A673 (cell line): Measurements from ENCODE around the gene CXCR5. TPM values are rescaled to one million over a fixed set of nuclear protein-coding genes. Genes with fewer than 3 reads are reported as not detected.

Experiments
- BruUV-seq: library from RNA; stranded (reverse); fragments of 400-500 nt; replicated peaks from 2 replicates; lab custom pipeline; 2021; lab: Mats Ljungman, UMichigan
- CTCF ChIA-PET: fragments of 300-600 bp; sonication (Branson Sonifier 250); formaldehyde crosslinking; loops from one replicate; lab custom pipeline; 2022; ENCODE audit warnings: antibody characterized with exemption; lab: Charles Lee
- POLR2A ChIA-PET: fragments of 300-600 bp; sonication (Branson Sonifier 250); formaldehyde crosslinking; loops from one replicate; lab custom pipeline; 2022; ENCODE audit warnings: antibody characterized with exemption; ENCODE audit not compliant: low non-redundant PET; lab: Charles Lee
- DNase-seq: peaks from one replicate; pipeline ENCODE4 v3.0.0-alpha.2; 2015; ENCODE audit warnings: low spot score
- H3K27ac ChIP-seq: fragments of 200-600 bp; sonication (generic); 2 replicates; pipeline ENCODE4 v1.5.1; 2016; ENCODE audit warnings: mixed run types, low read depth, mild to moderate bottlenecking, mixed read lengths, antibody characterized with exemption, low read length; ENCODE audit not compliant: poor library complexity, severe bottlenecking
- H3K27me3 ChIP-seq: fragments of 200-600 bp; sonication (generic); replicated peaks from 2 replicates; pipeline ENCODE4 v1.6.1; 2017; ENCODE audit warnings: mixed run types, low read depth, mild to moderate bottlenecking, mixed read lengths, antibody characterized with exemption, low read length; ENCODE audit not compliant: insufficient read depth, poor library complexity
- H3K36me3 ChIP-seq: fragments of 200-600 bp; sonication (generic); 2 replicates; pipeline ENCODE4 v1.6.1; 2016; ENCODE audit warnings: mixed run types, mild to moderate bottlenecking, mixed read lengths, antibody characterized with exemption, low read length; ENCODE audit not compliant: insufficient read depth, poor library complexity, severe bottlenecking
- H3K4me1 ChIP-seq: fragments of 200-600 bp; sonication (generic); 2 replicates; pipeline ENCODE4 v1.6.1; 2017; ENCODE audit warnings: mixed run types, mild to moderate bottlenecking, mixed read lengths, antibody characterized with exemption, low read length; ENCODE audit not compliant: insufficient read depth, poor library complexity, severe bottlenecking
- H3K4me3 ChIP-seq: fragments of 200-600 bp; sonication (generic); 2 replicates; pipeline ENCODE4 v1.5.1; 2016; ENCODE audit warnings: low read depth, mixed run types, mild to moderate bottlenecking, mixed read lengths, low read length; ENCODE audit not compliant: poor library complexity, severe bottlenecking
- H3K9me3 ChIP-seq: fragments of 200-600 bp; sonication (generic); 2 replicates; pipeline ENCODE4 v1.6.1; 2016; ENCODE audit warnings: mixed run types, low read depth, mild to moderate bottlenecking, mixed read lengths, antibody characterized with exemption, low read length; ENCODE audit not compliant: poor library complexity, severe bottlenecking
- CTCF ChIP-seq: fragments of 300-800, 200-600 bp; sonication (generic); conservative IDR thresholded peaks from 2 replicates; pipeline ENCODE4 v1.5.1; 2017; ENCODE audit warnings: low read depth, mild to moderate bottlenecking, antibody characterized with exemption, low read length, moderate library complexity, mixed read lengths
- EZH2 ChIP-seq: fragments of 200-600 bp; sonication (generic); IDR thresholded peaks from 2 replicates; pipeline ENCODE4 v1.6.1; 2017; ENCODE audit warnings: borderline replicate concordance, low read depth, mild to moderate bottlenecking, mixed read lengths, antibody characterized with exemption, low read length; ENCODE audit not compliant: poor library complexity, severe bottlenecking
- intact Hi-C: fragments of 100-400 bp; cut with micrococcal nuclease; formaldehyde crosslinking; loops from one replicate; pipeline ENCODE4 v1.10.0; 2022; ENCODE audit not compliant: unreplicated experiment
- total RNA-seq: library from RNA; stranded (reverse); gene quantifications from 2 replicates; pipeline ENCODE4 v1.2.3, GENCODE V29; 2021

The CXCR5 gene
- total RNA-seq, 1 experiment from 2014 or later, result not detected

- DNase-seq, result peak; percentile 85
- peaks cover 26% of the 10 kb centered on the region for H3K36me3 ChIP-seq
- intact Hi-C loops, result loop anchor here (1.0 to 10.0 kb wide), 3 partner anchors 21 to 427 kb away; partner anchors contain the start of genes RNF26 and UPK2
- H3K4me3 ChIP-seq, result peak overlapping the region; percentile 20
- H3K9me3 ChIP-seq, result no peaks in the 10 kb centered on the region
- ChIA-PET CTCF (interaction anchor here (0.9 to 3.2 kb wide), 3 partner anchors 18 to 23 kb away, joined by 5 to 49 read pairs (median 9); partner anchors contain the start of gene BCL9L), POLR2A (no interaction called here)
- H3K27ac ChIP-seq, result peak overlapping the region; percentile 73
- BruUV-seq, result no TSS peak
- H3K27me3 ChIP-seq, result no peaks in the 10 kb centered on the region
- peaks cover 49% of the 10 kb centered on the region for H3K4me1 ChIP-seq
- no peak for TF ChIP-seq EZH2
- TF ChIP-seq CTCF, result peak; percentile 97
These were observed 23.7 kb downstream of the CXCR5 start for GRCh38 chr11:118907051-118908042.

GRCh38 chr11:118908264-118908663 is 24.6 kb downstream of the CXCR5 start:
- intact Hi-C loops, result loop anchor here (10.0 kb wide), 1 partner anchor 427 kb away; the partner anchor contains the start of gene RNF26

More at GRCh38 chr11:118908264-118908663, 24.6 kb downstream of the CXCR5 start:
- DNase-seq, result no peak
- H3K9me3 ChIP-seq, result no peaks in the 10 kb centered on the region
- H3K27me3 ChIP-seq, result no peaks in the 10 kb centered on the region
- H3K27ac ChIP-seq, result peak overlapping the region; percentile 73
- POLR2A ChIA-PET, result no interaction called here
- peaks cover 58% of the 10 kb centered on the region for H3K4me1 ChIP-seq
- CTCF ChIA-PET, result interaction anchor here (0.9 to 3.2 kb wide), 3 partner anchors 18 to 249 kb away, joined by 5 to 49 read pairs (median 15); partner anchors contain the start of gene BCL9L
- no TSS peak for BruUV-seq
- peaks cover 18% of the 10 kb centered on the region for H3K36me3 ChIP-seq
- TF ChIP-seq CTCF (no peak), EZH2 (no peak)
- peak overlapping the region; percentile 20 for H3K4me3 ChIP-seq
